Heart left ventricle (tissue), 13 donors: ENCODE data around the gene SPAG9.

Experiments used
- POLR2A ChIP-seq, 2 donors: fragments of 450-650 bp; IDR thresholded peaks; one replicate each; pipeline ENCODE4 v1.6.1; 2017; ENCODE audit warnings: antibody characterized with exemption in 2 of 2, mild to moderate bottlenecking in 2 of 2, moderate library complexity in 2 of 2
- TF ChIP-seq, protein P1 (sequence below), 12 donors: fragments of 200-600 bp; sonication (generic) in 4 of 12; IDR thresholded peaks; one replicate each; pipeline versions ENCODE4 v1.5.0 to v1.8.0; 2018 to 2022; ENCODE audit warnings: antibody characterized with exemption in 12 of 12, mild to moderate bottlenecking in 5 of 12
- donor health status: ischemic (EF 13 %, LVEDD 7.1; RV severe dilation, severe dysfunction).
- donor health status: DM: no; HTN: yes; CAD: no.
- donor health status: DM: no; HTN: no; CAD: no.
- donor health status: ischemic (EF 25% LVEDD 6.9; RV normal size, moderate dysfunction).
- donor health status: ischemic (EF 25% LVEDD 5.7; RV mildly dilated, moderate dysfunction).
- donor health status: ischemic (EF 35%, LVEDD 5.7; RV mildly dilated, moderate dysfunction).
- donor health status: nonischemic (EF 11% LVEDD 7.7; RV severe dilation, severe dysfunction).
- donor health status: DM: yes; HTN: yes; CAD: no.
- donor health status: PGD.
- donor health status: ischemic (EF 29% LVEDD 5.4; RV normal size, mild dysfunction).
- donor health status: nonischemic (EF 23%, LVEDD 6.1; RV moderate dilation, normal function).

DNA sequence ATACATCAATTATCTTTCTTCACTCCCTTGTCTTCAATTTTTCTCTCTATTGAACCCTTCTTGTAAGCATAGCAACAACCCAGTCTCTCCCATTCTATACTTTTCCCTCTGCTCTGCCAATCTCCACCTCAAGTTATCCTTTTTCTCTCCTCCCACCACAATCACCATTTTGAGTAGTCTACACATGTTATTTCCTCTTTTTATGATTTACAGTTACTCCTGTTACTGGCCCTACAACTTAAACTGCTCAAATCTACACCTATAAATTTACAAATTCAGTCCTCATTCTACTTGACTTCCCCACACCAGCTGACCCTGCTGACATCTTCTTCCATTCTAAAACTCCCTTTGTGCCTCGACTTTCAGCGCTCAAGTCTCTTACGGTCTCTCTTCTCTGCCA, 84.6 kb downstream of the SPAG9 start:
- TF ChIP-seq, protein P1, sequence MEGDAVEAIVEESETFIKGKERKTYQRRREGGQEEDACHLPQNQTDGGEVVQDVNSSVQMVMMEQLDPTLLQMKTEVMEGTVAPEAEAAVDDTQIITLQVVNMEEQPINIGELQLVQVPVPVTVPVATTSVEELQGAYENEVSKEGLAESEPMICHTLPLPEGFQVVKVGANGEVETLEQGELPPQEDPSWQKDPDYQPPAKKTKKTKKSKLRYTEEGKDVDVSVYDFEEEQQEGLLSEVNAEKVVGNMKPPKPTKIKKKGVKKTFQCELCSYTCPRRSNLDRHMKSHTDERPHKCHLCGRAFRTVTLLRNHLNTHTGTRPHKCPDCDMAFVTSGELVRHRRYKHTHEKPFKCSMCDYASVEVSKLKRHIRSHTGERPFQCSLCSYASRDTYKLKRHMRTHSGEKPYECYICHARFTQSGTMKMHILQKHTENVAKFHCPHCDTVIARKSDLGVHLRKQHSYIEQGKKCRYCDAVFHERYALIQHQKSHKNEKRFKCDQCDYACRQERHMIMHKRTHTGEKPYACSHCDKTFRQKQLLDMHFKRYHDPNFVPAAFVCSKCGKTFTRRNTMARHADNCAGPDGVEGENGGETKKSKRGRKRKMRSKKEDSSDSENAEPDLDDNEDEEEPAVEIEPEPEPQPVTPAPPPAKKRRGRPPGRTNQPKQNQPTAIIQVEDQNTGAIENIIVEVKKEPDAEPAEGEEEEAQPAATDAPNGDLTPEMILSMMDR (IDR thresholded peaks at IDR 0.05): no peak
- no peak for TF ChIP-seq POLR2A (IDR thresholded peaks at IDR 0.05)
